GM23338 (cell line): ENCODE data around the gene PIP5K1C.

Experiments used
- JUNB ChIP-seq: IDR thresholded peaks from one replicate; pipeline ENCODE4 v1.6.1; 2016; ENCODE audit warnings: antibody characterized with exemption; ENCODE audit not compliant: unreplicated experiment
- TF ChIP-seq, protein P1 (sequence below), 2 experiments: fragments of 200-600 bp in 1 of 2; sonication (generic) in 1 of 2; conservative IDR thresholded peaks; 2 replicates each; pipeline versions ENCODE4 v1.5.1 to v1.6.1; 2016 to 2017; ENCODE audit warnings: antibody characterized with exemption in 2 of 2, low read depth in 2 of 2, mild to moderate bottlenecking in 2 of 2, moderate library complexity in 1 of 2

DNA sequence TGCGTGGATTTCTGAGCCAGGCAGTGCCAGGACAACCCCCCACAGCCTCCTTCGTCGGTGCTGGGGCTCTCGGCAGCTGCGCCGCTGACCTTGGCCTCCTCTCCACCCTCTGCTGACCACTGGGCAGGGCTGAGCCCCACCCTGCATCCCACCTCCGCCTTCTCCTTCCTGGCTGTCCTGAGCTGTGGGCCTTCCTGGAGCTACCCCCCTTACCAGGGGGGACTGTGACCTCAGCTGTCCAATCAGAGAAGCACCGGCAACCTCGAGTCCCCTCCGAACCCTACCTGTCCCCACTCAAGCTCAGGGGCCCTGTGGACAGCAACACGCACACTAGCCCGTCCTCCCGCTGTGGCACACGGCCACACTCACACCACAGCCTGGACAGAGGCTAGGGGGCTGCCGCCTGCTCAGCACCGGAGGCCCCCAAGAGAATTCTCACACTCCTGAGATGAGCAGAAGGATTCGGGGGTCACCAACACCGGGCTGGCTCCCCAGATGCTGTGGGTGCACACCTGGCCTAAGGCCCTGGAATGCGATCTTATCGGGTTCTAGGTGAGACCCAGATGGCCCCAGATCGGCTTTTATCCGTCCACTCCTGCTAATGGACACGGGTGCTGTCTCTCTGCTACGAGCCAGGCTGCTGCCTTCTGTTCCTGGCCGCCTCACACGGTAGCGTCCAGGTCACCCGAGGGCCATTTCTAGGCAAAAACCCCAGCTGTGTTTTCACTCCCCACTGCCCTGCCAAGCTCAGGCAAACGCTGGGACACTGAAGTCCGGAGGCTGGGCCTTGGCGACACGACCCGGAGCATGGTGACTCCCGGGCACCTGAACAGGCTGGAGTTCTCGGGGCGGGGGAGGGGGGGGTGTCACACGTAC lies 41.2 kb downstream of the PIP5K1C start:
- TF ChIP-seq, protein P1, sequence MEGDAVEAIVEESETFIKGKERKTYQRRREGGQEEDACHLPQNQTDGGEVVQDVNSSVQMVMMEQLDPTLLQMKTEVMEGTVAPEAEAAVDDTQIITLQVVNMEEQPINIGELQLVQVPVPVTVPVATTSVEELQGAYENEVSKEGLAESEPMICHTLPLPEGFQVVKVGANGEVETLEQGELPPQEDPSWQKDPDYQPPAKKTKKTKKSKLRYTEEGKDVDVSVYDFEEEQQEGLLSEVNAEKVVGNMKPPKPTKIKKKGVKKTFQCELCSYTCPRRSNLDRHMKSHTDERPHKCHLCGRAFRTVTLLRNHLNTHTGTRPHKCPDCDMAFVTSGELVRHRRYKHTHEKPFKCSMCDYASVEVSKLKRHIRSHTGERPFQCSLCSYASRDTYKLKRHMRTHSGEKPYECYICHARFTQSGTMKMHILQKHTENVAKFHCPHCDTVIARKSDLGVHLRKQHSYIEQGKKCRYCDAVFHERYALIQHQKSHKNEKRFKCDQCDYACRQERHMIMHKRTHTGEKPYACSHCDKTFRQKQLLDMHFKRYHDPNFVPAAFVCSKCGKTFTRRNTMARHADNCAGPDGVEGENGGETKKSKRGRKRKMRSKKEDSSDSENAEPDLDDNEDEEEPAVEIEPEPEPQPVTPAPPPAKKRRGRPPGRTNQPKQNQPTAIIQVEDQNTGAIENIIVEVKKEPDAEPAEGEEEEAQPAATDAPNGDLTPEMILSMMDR (conservative IDR thresholded peaks at IDR 0.05; ENCODE audit: low read depth in 2 of 2), result no peak
- no peak for TF ChIP-seq JUNB
